Stimulated activated CD8-positive, alpha-beta memory T cell treated with anti-CD3 and anti-CD28 coated beads, Interleukin-4, amount 100 ng/mL, for 24 hours (primary cell): ENCODE data around the gene MAP3K14.

ENCODE experiments used
- DNase-seq: peaks from one replicate; pipeline ENCODE4 v3.0.0-alpha.2; 2020; ENCODE audit warnings: low read depth

MAP3K14 gene

GRCh38 chr17:45235416-45236281 lies 81.2 kb downstream of the MAP3K14 start:
- peak; percentile 68 for DNase-seq

GRCh38 chr17:45234641-45235415 lies 82.0 kb downstream of the MAP3K14 start:
- no peak for DNase-seq

- DNase-seq: no peak
Observed at GRCh38 chr17:45233423-45233924, 83.3 kb downstream of the MAP3K14 start.

- no peak for DNase-seq
Observed at GRCh38 chr17:45232514-45233422, 84.1 kb downstream of the MAP3K14 start.

GRCh38 chr17:45231481-45232116 lies 85.2 kb downstream of the MAP3K14 start:
- no peak for DNase-seq

GRCh38 chr17:45230787-45231480 lies 85.9 kb downstream of the MAP3K14 start:
- no peak for DNase-seq

GRCh38 chr17:45230410-45230786 lies 86.4 kb downstream of the MAP3K14 start:
- DNase-seq: no peak

GRCh38 chr17:45229681-45230409 lies 87.0 kb downstream of the MAP3K14 start:
- DNase-seq: no peak

- DNase-seq: peak; percentile 84
Observed at GRCh38 chr17:45228763-45229539, 87.9 kb downstream of the MAP3K14 start.

- peak; percentile 19 for DNase-seq
Observed at GRCh38 chr17:45227926-45228762, 88.7 kb downstream of the MAP3K14 start.

- DNase-seq: no peak
Observed at GRCh38 chr17:45227101-45227925, 89.5 kb downstream of the MAP3K14 start.

- no peak for DNase-seq
Observed at GRCh38 chr17:45226576-45226975, 90.2 kb downstream of the MAP3K14 start.

GRCh38 chr17:45225964-45226530 lies 90.8 kb downstream of the MAP3K14 start:
- peak; percentile 94 for DNase-seq

GRCh38 chr17:45225051-45225700 lies 91.6 kb downstream of the MAP3K14 start:
- DNase-seq: peak; percentile 31

- no peak for DNase-seq
Observed at GRCh38 chr17:45224671-45225050, 92.2 kb downstream of the MAP3K14 start.
